Retinal pigment epithelial cell (primary cell): ENCODE results near the gene KCNK5.

Experiments used
- DNase-seq: peaks from one replicate; pipeline ENCODE4 v3.0.0-alpha.2; 2010; ENCODE audit warnings: low read depth
- H3K4me3 ChIP-seq: 2 replicates; pipeline ENCODE4 v1.5.1; 2011; ENCODE audit warnings: mild to moderate bottlenecking, low read length, control low read depth, moderate library complexity
- CTCF ChIP-seq: conservative IDR thresholded peaks from 2 replicates; pipeline ENCODE4 v1.5.1; 2011; ENCODE audit warnings: low read depth, low read length, control low read depth, inconsistent platforms

KCNK5 gene

GRCh38 chr6:39228992-39229767 is at the start of gene KCNK5:
KCNK5 (minus strand) TSS chr6:39229475; CDS start chr6:39229111, 364 bp downstream.
- peak within 1 kb of the TSS; percentile 46 for H3K4me3 ChIP-seq
- peak; percentile 60 for TF ChIP-seq CTCF

GRCh38 chr6:39276379-39276995 is 47.2 kb upstream of the KCNK5 start:
- TF ChIP-seq CTCF: no peak
- no peak overlapping the region for H3K4me3 ChIP-seq
- no peak for DNase-seq

More at GRCh38 chr6:39228992-39229767, at the start of gene KCNK5:
- DNase-seq: no peak

- H3K4me3 ChIP-seq: no peak overlapping the region
- TF ChIP-seq CTCF: no peak
- DNase-seq: no peak
Measured at GRCh38 chr6:39274903-39275302, 45.6 kb upstream of the KCNK5 start.

- DNase-seq: no peak
- H3K4me3 ChIP-seq: no peak overlapping the region
- no peak for TF ChIP-seq CTCF
Measured at GRCh38 chr6:39274471-39274870, 45.2 kb upstream of the KCNK5 start.

GRCh38 chr6:39273406-39273821 is 44.1 kb upstream of the KCNK5 start:
- DNase-seq: no peak
- TF ChIP-seq CTCF: no peak
- no peak overlapping the region for H3K4me3 ChIP-seq

GRCh38 chr6:39269961-39270360 is 40.7 kb upstream of the KCNK5 start:
- TF ChIP-seq CTCF: no peak
- no peak for DNase-seq
- H3K4me3 ChIP-seq: no peak overlapping the region

- DNase-seq: no peak
Measured at GRCh38 chr6:39268721-39269120, 39.4 kb upstream of the KCNK5 start.

More at GRCh38 chr6:39268721-39269120, 39.4 kb upstream of the KCNK5 start:
- no peak overlapping the region for H3K4me3 ChIP-seq
- no peak for TF ChIP-seq CTCF
